H1 (cell line): ENCODE measurements around the gene PDE6B. TPM values are rescaled to one million over a fixed set of nuclear protein-coding genes. Genes with fewer than 3 reads are reported as not detected.

Experiments used
- polyA plus RNA-seq, 7 experiments: library from polyadenylated mRNA; depleted of rRNA in 3 of 7; stranded (reverse) in 5 of 7; unstranded in 2 of 7; fragments of >200 nt in 5 of 7; fragments of 200-250 nt in 2 of 7; gene quantifications; 1 replicate in 5 of 7; 2 replicates in 1 of 7; 4 replicates in 1 of 7; pipeline versions ENCODE4 v1.2.1 to v1.2.3, GENCODE V29; 2011 to 2013; ENCODE audit warnings: missing spikeins in 2 of 7, mixed read lengths in 2 of 7
- total RNA-seq: library from RNA; stranded (reverse); fragmentation: NEBNext Ultra II Directional; extraction: Animal tissue kit (Norgen Biotek cat#: 25700); gene quantifications from 2 replicates; pipeline ENCODE4 v1.2.1, GENCODE V29; 2021
- TF ChIP-seq, protein P1 (sequence below): fragments of 300-600 bp; sonication (generic); IDR thresholded peaks from 2 replicates; pipeline ENCODE4 v1.7.1; 2012; ENCODE audit warnings: low read length, moderate library complexity, mild to moderate bottlenecking, inconsistent platforms; ENCODE audit not compliant: insufficient replicate concordance
- TF ChIP-seq, protein P2 (sequence below): IDR thresholded peaks from 2 replicates; pipeline ENCODE4 v1.6.1; 2012; ENCODE audit warnings: inconsistent platforms

Gene PDE6B
- total and polyA plus RNA-seq, 2 of the 8 experiments (the other 6 are each of a cell fraction or from before 2014, with no cell fraction given) = 4.1 to 8.4 TPM

DNA sequence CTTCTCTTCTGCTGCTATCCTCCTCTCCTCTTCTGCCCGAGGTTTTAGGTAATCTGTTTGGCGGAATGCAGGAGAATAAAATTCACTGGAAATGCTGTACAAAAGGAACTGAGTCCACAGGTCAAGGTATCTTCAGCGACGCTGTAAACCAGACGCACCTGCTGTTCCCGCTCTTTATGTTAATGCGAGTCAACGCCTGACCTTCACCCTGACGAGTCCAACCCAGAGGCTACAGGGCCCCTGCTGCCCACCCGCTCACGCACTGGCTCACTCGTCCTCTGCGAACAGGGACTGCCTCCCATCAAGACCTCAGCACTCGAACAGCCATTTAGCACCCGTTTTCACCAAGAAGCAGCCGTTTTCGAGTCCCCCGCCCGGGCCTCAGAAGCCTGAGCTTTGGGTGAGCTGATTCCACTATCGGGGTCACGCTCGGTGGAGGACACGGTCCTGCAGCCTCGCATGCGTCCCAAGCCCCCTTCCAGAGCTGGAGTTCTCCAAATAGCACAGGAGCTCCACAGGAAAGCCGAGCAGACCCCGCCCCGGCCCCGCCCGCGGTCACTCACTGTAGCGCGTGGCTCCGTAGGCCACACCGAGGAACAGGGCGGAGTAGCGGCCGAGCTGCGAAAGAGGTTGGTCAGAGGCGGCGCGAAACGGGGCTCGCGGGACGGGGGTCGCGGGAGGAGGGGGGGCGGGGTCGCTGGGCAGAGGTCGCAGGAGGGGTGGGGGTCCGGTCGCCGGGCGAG is 48.1 kb downstream of the PDE6B start (continued):
- TF ChIP-seq, protein P1, sequence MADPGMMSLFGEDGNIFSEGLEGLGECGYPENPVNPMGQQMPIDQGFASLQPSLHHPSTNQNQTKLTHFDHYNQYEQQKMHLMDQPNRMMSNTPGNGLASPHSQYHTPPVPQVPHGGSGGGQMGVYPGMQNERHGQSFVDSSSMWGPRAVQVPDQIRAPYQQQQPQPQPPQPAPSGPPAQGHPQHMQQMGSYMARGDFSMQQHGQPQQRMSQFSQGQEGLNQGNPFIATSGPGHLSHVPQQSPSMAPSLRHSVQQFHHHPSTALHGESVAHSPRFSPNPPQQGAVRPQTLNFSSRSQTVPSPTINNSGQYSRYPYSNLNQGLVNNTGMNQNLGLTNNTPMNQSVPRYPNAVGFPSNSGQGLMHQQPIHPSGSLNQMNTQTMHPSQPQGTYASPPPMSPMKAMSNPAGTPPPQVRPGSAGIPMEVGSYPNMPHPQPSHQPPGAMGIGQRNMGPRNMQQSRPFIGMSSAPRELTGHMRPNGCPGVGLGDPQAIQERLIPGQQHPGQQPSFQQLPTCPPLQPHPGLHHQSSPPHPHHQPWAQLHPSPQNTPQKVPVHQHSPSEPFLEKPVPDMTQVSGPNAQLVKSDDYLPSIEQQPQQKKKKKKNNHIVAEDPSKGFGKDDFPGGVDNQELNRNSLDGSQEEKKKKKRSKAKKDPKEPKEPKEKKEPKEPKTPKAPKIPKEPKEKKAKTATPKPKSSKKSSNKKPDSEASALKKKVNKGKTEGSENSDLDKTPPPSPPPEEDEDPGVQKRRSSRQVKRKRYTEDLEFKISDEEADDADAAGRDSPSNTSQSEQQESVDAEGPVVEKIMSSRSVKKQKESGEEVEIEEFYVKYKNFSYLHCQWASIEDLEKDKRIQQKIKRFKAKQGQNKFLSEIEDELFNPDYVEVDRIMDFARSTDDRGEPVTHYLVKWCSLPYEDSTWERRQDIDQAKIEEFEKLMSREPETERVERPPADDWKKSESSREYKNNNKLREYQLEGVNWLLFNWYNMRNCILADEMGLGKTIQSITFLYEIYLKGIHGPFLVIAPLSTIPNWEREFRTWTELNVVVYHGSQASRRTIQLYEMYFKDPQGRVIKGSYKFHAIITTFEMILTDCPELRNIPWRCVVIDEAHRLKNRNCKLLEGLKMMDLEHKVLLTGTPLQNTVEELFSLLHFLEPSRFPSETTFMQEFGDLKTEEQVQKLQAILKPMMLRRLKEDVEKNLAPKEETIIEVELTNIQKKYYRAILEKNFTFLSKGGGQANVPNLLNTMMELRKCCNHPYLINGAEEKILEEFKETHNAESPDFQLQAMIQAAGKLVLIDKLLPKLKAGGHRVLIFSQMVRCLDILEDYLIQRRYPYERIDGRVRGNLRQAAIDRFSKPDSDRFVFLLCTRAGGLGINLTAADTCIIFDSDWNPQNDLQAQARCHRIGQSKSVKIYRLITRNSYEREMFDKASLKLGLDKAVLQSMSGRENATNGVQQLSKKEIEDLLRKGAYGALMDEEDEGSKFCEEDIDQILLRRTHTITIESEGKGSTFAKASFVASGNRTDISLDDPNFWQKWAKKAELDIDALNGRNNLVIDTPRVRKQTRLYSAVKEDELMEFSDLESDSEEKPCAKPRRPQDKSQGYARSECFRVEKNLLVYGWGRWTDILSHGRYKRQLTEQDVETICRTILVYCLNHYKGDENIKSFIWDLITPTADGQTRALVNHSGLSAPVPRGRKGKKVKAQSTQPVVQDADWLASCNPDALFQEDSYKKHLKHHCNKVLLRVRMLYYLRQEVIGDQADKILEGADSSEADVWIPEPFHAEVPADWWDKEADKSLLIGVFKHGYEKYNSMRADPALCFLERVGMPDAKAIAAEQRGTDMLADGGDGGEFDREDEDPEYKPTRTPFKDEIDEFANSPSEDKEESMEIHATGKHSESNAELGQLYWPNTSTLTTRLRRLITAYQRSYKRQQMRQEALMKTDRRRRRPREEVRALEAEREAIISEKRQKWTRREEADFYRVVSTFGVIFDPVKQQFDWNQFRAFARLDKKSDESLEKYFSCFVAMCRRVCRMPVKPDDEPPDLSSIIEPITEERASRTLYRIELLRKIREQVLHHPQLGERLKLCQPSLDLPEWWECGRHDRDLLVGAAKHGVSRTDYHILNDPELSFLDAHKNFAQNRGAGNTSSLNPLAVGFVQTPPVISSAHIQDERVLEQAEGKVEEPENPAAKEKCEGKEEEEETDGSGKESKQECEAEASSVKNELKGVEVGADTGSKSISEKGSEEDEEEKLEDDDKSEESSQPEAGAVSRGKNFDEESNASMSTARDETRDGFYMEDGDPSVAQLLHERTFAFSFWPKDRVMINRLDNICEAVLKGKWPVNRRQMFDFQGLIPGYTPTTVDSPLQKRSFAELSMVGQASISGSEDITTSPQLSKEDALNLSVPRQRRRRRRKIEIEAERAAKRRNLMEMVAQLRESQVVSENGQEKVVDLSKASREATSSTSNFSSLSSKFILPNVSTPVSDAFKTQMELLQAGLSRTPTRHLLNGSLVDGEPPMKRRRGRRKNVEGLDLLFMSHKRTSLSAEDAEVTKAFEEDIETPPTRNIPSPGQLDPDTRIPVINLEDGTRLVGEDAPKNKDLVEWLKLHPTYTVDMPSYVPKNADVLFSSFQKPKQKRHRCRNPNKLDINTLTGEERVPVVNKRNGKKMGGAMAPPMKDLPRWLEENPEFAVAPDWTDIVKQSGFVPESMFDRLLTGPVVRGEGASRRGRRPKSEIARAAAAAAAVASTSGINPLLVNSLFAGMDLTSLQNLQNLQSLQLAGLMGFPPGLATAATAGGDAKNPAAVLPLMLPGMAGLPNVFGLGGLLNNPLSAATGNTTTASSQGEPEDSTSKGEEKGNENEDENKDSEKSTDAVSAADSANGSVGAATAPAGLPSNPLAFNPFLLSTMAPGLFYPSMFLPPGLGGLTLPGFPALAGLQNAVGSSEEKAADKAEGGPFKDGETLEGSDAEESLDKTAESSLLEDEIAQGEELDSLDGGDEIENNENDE = no peak
- TF ChIP-seq, protein P2, sequence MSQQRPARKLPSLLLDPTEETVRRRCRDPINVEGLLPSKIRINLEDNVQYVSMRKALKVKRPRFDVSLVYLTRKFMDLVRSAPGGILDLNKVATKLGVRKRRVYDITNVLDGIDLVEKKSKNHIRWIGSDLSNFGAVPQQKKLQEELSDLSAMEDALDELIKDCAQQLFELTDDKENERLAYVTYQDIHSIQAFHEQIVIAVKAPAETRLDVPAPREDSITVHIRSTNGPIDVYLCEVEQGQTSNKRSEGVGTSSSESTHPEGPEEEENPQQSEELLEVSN = peak; percentile 98
- TF ChIP-seq, all 59 proteins: peak for 5
